Measurements from ENCODE around the gene SEPHS2.

- no peak for TF ChIP-seq EP300 (IDR thresholded peaks at IDR 0.05)
- TF ChIP-seq POLR2AphosphoS5 (IDR thresholded peaks at IDR 0.05): no peak
- TF ChIP-seq, protein P1, sequence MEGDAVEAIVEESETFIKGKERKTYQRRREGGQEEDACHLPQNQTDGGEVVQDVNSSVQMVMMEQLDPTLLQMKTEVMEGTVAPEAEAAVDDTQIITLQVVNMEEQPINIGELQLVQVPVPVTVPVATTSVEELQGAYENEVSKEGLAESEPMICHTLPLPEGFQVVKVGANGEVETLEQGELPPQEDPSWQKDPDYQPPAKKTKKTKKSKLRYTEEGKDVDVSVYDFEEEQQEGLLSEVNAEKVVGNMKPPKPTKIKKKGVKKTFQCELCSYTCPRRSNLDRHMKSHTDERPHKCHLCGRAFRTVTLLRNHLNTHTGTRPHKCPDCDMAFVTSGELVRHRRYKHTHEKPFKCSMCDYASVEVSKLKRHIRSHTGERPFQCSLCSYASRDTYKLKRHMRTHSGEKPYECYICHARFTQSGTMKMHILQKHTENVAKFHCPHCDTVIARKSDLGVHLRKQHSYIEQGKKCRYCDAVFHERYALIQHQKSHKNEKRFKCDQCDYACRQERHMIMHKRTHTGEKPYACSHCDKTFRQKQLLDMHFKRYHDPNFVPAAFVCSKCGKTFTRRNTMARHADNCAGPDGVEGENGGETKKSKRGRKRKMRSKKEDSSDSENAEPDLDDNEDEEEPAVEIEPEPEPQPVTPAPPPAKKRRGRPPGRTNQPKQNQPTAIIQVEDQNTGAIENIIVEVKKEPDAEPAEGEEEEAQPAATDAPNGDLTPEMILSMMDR (IDR thresholded peaks at IDR 0.05): no peak
Observed at GRCh38 chr16:30482366-30482765, 36.7 kb upstream of the SEPHS2 start.

Measured in gastroesophageal sphincter (tissue), 3 donors.